Measurements from ENCODE around the gene PPP2R1B. TPM values are rescaled to one million over a fixed set of nuclear protein-coding genes. Genes with fewer than 3 reads are reported as not detected.

Gene PPP2R1B
- total and polyA plus RNA-seq, 2 donors (not counting 3 experiments of a cell fraction or from before 2014, with no cell fraction given), result 18.0 to 50.8 TPM

DNA sequence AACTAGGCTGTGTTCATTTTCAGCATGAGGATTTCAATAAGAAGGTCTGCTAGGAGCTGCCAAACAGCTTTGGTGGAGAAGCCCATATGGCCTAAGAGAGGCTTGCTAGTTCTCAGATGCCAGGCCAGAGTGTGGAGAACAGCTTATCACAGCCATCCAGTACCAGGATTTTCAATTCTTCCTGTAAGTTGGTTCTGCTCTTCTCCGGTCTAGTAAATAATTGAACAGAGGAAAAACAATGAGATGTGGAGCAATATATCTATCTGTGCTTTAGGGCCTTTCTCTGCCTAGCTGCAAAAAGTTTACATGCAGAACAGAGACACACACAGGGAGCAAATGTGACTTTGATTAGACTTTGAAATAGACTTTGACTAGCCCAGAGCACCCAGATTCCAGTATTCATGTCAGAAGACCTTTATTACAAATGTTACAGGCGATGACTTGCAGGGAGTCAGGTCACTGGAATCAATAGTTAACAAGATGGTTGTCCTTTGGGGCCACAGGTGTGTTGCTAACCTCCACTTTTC is 19.8 kb upstream of the PPP2R1B start:
- no TSS peak for BruUV-seq (replicated peaks)
- no peak for TF ChIP-seq JUN (IDR thresholded peaks at IDR 0.05; ENCODE audit: borderline replicate concordance, insufficient read depth, insufficient read length, low read depth)
- no peak for TF ChIP-seq POLR2A (IDR thresholded peaks at IDR 0.05; ENCODE audit: low read depth, low read length)
- no peak for TF ChIP-seq MYC (IDR thresholded peaks at IDR 0.05; ENCODE audit: low read depth, low read length)
- TF ChIP-seq POLR2AphosphoS5 (IDR thresholded peaks at IDR 0.05; ENCODE audit: insufficient read depth, low read depth, low read length), result no peak
- TF ChIP-seq, protein P1, sequence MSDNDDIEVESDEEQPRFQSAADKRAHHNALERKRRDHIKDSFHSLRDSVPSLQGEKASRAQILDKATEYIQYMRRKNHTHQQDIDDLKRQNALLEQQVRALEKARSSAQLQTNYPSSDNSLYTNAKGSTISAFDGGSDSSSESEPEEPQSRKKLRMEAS (IDR thresholded peaks at IDR 0.05; ENCODE audit: insufficient read depth, insufficient read length), result no peak
- TF ChIP-seq GATA2 (IDR thresholded peaks at IDR 0.05; ENCODE audit: insufficient read depth, insufficient read length, low read depth, low read length), result no peak
- TF ChIP-seq EZH2 (IDR thresholded peaks at IDR 0.05; ENCODE audit: borderline replicate concordance, low read depth, low read length, severe bottlenecking), result no peak
- TF ChIP-seq CTCF (IDR thresholded peaks at IDR 0.05; ENCODE audit: extremely low read depth in 1 of 2, insufficient read depth in 1 of 2, low read depth in 1 of 2, low read length in 2 of 2), result no peak
- no peak for TF ChIP-seq FOS (IDR thresholded peaks at IDR 0.05; ENCODE audit: borderline replicate concordance, insufficient read depth, low read length)
- dilution Hi-C loops (cut with MboI; ENCODE audit: extremely low pct_ligation_motif_present, low sequenced_read_pairs), result no loop called here

More for the DNA sequence above, 19.8 kb upstream of the PPP2R1B start:
- no peaks in the 10 kb centered on the region for H3K9me3 ChIP-seq (replicated peaks; ENCODE audit: control insufficient read depth, insufficient read depth, low read length)
- no peak overlapping the region for H3K27ac ChIP-seq (ENCODE audit: insufficient read depth, low read depth, low read length)
- no peak overlapping the region for H2AFZ ChIP-seq (ENCODE audit: low read depth, low read length)
- DNase-seq (ENCODE audit: low read depth, low spot score) (no peak), FAIRE-seq (no peak)
- ChIA-PET CTCF (interaction anchor here (1.6 to 2.0 kb wide), 2 partner anchors 9 to 48 kb away, joined by 4 to 18 read pairs; no protein-coding TSS in a partner anchor), POLR2A (no interaction called here)
- H3K79me2 ChIP-seq (ENCODE audit: control insufficient read depth, insufficient read depth, low read length), result no peaks in the 10 kb centered on the region
- no peaks in the 10 kb centered on the region for H3K4me1 ChIP-seq (ENCODE audit: control insufficient read depth, extremely low read depth, insufficient read depth, low read length)
- peaks cover 0 to 3% of the 10 kb centered on the region in 2 experiments for H3K36me3 ChIP-seq (ENCODE audit: control insufficient read depth in 2 of 2, extremely low read depth in 1 of 2, insufficient read depth in 2 of 2, low read length in 2 of 2)
- no peaks in the 10 kb centered on the region for H4K20me1 ChIP-seq (replicated peaks; ENCODE audit: control insufficient read depth, extremely low read depth, insufficient read depth, low read length)
- intact Hi-C loops (cut with micrococcal nuclease), result no loop called here
- no peaks in the 10 kb centered on the region for H3K9me1 ChIP-seq (replicated peaks; ENCODE audit: control insufficient read depth, extremely low read depth, insufficient read depth, low read length)
- H3K9ac ChIP-seq (replicated peaks; ENCODE audit: extremely low read depth, insufficient read depth, low read length), result no peak overlapping the region
- H3K4me3 ChIP-seq (replicated peaks in 1 of 3; ENCODE audit: insufficient read depth in 1 of 3, low read depth in 1 of 3, low read length in 3 of 3), result no peak overlapping the region
- H3K27me3 ChIP-seq (ENCODE audit: control insufficient read depth in 2 of 2, insufficient read depth in 2 of 2, low read length in 2 of 2), result no peaks in the 10 kb centered on the region
- no peak overlapping the region for H3K4me2 ChIP-seq (ENCODE audit: insufficient read depth, low read length)
